GM18870 (cell line): Measurements from ENCODE around the gene ETV6.
"Not testable (repeated sequence)": the region's sequence is repeated elsewhere in the genome, so short reads cannot be mapped to it uniquely, and the experiment has no call there.

Source experiments
- ATAC-seq: cut with Tn5 transposase; IDR thresholded peaks from one replicate; pipeline ENCODE4 v1.9.1; 2021; ENCODE audit warnings: moderate library complexity; ENCODE audit not compliant: unreplicated experiment

ETV6 gene

DNA sequence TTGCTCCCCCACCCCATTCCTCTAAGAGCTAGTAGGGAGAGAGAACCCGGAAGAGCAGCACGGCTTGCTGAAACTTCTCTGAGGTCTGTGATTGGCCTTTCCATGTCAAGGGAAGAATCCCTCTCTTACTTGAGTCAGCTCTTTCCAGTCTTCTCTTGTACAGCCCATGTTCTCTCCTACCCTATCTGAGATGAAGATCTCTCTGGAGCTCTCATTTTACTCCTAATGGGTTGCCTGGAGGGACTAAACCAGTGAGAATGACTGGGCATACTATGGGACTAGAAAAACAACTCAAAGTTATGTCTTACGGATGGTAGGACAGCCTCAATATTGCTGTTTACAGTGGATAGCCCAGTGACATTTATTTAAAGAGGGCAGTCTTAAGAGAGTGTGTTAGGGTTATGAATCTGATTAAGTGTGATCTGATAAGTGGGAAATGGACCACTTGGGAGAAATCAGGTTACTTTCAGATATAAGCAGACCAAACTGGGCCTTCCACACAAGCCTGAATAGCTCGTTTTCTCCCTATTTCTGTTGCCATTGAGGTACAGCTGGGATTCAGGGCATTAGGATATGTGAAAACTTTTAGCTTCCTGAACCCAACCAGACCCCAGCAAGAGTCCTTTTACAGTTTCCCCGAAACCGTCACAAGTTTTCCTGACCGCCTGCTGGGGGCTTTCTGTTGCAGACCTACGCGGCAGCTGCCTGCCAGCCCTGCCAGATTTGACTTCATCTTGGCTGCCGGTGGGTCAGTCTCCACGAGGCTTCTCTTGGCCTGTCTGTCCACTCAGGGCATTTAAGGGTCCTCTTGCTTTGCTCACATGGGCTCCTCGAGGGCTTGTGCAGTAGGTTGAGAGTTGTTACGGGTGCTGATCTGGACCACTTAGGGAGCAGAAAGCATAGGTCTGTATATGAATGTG is 16.9 kb downstream of the ETV6 start:
- no peak for ATAC-seq

DNA sequence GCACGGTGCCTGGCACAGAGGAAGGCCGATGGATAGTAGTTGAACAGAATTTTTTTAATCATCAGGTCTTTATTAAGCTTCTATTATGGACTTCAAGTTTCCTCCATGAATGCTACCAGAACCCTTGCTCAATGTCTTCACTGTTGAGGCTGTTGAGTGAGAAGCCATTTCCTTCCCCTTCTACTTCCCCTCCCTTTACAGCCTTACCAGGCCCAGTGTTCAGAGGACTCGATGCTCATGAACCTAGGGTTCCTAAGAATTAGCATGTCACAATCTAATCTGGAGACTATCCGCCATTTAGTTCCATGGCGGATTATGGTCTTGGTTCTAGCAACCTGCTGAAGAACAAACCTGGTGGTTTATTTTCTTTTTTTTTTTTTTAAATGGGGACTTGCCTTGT is 17.7 kb downstream of the ETV6 start:
- no peak for ATAC-seq

DNA sequence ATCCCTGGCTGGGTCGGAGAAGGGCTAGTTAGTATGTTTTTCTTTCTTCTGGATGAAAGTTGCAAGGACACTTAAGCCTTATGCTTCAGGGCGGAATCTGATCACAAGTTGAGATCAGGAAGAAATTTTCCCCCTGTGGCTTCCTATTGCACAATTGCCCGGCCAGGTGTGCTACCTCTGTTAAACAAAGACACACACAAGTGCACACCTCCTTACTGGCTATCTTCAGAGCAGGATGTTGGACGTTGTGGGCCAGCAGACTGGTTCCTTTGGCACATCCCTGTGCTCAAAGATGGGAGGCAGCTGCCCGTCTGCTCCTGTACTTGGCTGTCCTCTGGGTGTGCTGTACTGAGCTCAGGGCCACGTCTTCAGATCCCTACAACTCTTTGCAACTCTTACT is 19.1 kb downstream of the ETV6 start:
- no peak for ATAC-seq

- no peak for ATAC-seq
These were observed 19.9 kb downstream of the ETV6 start for GRCh38 chr12:11669348-11669747.

DNA sequence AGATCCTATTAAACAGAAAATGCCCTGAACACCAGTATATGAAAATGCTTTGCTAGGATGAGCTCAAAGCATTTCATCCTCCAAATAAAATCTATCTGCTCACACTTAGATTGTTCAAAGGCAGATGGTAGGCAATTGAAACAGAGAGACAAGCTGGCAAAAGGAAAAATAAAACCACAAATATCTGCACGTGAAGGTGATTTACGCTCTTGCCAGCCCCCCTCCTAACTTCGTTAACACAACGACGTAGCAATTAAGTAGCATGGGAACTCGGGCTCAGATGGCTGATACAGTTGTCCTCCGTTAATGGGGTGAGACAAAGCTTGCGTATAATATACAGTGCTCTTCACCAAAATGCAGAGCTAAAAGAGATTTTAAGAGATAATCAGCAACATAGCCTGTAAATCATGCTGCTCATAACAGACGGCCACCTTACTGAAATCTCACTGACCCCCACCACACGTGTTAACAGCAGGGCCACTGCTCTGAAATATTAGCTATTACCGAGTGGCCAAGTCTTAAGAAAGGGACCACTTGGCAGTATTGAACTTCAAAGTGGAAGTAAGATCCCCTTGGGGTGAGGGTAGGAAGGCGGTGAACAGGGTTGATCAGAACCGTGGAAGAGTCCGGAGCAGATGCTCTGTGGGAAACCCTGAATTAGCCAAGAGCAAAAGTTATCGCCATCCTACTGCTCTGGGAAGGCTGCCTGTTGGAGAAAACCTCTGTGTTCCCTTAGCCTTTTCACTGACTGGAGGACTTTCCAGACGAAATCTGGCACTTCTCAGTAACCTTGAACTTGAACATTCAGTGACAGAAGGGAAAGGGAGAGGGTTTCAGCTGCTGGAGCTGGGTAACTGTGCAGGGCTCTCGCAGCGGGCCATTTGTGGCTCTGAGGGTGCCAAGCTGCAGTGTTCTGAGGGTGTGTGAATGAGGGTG is 23.1 kb downstream of the ETV6 start:
- ATAC-seq, result no peak

- ATAC-seq, result no peak
These were observed 24.4 kb downstream of the ETV6 start for GRCh38 chr12:11673666-11674461.

DNA sequence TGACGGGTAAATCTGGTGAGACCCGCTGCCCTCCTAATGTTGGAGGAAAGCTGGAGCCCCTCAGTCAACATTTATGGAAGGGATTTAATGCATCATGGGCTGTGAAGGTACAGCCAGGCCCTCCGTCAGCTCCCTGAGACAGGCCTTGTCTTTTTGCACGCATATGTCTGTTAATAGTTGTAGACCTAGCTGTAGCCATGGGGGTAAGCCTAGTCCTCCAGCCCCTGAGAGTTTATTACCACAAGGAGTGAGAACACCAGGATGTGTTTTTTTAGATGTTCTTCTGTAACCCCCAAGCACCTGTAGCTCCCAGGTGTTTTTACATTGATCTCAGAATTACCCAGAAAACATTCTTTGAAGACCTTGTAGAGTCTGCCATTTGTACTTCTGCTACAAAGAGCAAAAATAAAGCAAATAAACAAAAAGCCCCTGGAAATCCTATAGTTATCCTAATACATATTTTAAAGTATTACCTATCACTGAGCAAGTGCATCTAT is 25.5 kb downstream of the ETV6 start:
- no peak for ATAC-seq

DNA sequence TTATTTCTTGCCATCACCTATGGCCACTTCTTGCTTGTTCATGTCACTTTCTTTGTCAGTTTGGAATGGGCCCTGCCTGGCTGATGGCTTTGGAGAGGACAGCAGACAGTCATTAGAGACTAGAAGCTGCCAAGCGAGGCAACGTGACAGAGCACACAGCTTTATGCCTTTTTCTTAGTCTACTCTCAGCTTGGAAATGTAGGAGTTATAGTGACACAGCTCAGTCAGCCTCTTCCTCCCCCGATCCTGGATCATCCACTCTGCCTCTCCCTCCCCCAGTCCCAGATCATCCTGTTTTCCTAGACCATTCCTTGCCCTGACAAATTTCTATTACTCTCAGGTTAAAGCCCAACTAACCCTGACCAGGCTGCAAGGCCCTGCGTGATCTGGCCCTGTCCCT is 26.6 kb downstream of the ETV6 start:
- no peak for ATAC-seq

GRCh38 chr12:11677093-11677492 is 27.6 kb downstream of the ETV6 start:
- ATAC-seq, result no peak

DNA sequence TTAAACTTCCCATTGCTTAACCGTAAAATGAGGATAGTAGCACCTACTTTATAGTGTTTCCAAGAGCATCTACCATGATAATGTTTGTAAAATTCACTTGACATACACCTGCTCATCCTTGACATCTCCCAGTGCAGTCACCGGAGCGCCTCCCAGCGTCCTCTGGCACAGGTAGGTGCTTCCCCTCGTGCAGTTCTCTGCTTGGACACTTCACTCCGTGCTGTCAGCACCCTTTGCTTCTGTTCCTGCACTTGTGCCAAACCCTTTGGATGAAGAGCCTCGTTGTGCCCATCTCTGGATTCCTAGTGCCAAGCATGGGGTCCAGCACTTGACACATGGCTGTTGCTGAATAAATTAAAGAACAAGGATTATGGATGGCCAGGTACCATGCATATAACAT is 28.3 kb downstream of the ETV6 start:
- no peak for ATAC-seq

- no peak for ATAC-seq
These were observed 29.3 kb downstream of the ETV6 start for GRCh38 chr12:11678781-11679180.

DNA sequence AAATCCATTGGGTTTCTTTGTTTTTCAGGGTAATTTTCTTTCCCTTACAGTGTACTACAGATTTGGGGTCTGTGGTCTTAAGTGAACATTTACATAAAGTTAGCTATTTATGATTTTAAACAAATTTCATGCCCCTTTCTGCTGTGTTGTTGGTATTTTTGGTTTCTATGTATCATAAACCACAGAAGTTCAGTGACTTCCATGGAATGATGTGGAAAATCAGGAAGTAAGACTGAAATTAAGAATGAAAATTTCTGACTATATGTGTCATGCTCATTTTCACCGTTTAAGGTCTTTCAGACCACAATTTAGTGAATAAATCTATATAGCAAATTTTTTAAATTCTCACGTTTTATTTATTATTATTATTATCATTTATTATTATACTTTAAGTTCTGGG is 31.7 kb downstream of the ETV6 start:
- no peak for ATAC-seq

- ATAC-seq, result not testable (repeated sequence)
These were observed 32.2 kb downstream of the ETV6 start for GRCh38 chr12:11681695-11682094.

DNA sequence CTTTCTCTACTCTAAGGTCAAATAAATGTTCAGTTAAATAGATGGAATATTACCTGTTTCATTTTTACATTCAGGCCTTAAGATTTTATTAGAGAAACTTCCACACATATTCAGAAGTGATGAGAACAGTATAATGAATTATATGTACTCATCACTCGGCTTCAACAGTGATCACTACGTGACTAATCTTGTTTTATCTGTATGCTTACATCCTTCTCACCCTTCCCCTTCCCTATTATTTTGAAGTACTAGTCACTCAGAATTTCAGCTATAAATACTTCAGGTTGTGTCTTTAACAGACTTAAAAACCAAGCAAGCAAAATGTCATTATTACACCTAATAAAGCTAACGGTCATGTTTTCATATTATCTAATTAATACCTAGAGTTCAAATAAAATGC is 34.9 kb downstream of the ETV6 start:
- ATAC-seq, result no peak

DNA sequence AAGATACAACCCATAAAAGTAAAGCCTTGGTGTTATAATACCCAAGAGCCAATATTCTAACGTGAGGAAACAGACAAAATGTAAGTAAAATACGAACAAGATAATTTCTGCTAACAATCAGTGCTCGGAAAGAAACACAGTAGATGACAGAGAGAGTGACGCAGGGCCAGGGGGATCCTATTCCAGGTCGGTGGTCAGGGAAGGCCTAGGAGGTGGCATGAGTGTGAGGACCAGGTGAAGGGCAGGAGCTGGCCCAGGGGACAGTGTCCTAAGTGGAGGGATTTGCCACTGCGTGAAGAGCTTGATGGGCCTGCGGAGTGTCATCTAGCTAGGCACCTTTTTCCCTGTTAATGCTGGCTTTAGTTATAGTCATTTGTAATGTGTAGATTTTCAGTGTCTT is 35.3 kb downstream of the ETV6 start:
- no peak for ATAC-seq

GRCh38 chr12:11685316-11685715 is 35.8 kb downstream of the ETV6 start:
- no peak for ATAC-seq

DNA sequence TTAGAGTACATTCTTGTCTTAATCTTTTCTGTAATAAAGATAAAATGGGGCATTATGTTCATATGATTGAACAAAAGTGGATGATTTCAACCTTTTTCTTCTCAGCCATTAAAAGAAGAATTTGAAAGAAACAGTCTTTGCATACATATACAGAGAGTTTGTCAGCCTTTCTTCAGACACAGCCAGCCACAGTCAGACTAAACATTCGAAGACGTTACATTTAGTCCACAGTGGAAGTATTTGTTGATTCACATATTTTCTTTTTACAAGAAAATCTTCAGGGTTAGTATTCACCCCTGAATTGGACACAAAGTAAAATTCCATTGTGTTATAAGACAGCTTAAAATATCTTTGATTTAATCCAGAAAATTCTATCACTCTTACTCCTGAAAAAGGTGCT is 36.2 kb downstream of the ETV6 start:
- no peak for ATAC-seq

- no peak for ATAC-seq
These were observed 36.6 kb downstream of the ETV6 start for GRCh38 chr12:11686120-11686519.

DNA sequence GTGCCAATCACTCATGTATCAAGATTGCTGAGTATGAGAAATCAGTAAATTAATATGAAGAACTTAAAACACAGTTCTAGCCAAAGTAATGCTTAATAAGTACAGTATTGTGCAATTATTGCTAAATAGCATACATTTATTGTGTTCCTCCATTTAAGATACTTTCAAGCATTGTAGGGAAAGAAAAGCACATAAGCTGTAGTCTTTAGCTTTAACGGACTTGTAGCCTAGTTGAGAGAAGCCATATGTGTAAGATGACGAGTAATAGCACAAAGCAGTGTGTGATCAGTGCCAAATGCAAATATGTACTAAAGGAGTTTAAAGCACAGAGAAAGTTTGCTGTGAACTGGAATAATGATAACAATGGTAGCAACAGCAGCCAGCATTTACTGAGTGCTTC is 38.1 kb downstream of the ETV6 start:
- ATAC-seq, result no peak

DNA sequence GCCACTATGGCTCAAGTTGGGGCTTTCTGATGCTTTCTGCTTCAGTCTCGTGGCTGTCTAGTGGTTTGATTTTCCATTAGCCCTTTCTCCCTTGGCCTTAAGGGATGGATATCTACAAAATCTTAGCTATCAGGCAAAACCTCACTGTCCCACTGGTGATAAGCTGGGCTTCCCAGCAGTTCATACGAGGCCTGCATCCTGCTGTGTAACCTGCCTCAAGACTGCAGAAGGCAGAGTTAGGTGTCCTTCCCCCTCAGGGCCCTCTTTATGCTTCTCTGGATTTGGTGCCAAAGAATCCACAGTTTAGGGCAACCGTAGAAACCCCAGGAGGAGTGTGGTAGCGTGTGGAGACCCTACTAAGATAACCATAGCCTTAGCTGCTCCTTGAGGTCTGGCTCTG is 38.9 kb downstream of the ETV6 start:
- ATAC-seq, result no peak

DNA sequence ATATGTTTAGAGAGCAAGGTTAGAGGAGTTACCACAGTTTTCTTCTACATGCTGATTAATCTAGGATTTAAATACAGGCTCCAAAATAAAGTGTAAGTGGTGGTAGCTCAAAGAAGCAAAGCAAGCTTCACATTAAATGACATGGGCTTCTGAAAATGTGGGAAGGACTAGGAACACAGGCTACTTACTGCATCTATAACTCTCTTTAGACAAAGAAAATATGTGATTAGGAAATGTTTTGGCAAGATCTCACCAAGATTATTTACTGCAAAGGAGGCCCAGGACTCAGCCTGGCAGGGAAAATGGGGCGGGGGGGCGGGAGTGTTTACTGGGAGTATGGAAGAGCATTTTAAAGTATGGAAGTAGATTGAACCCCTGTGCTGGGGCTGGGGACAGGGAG is 39.4 kb downstream of the ETV6 start:
- no peak for ATAC-seq
